K562 (cell line): ENCODE data around the gene ATP13A1. TPM values are rescaled to one million over a fixed set of nuclear protein-coding genes. Genes with fewer than 3 reads are reported as not detected.

Experiments used
- ATAC-seq: fragments of 200-7000 bp; cut with Tn5 transposase; 3 replicates; pipeline ENCODE4 v1.9.1; 2020; ENCODE audit warnings: moderate library complexity
- BruUV-seq: library from RNA; stranded (reverse); fragments of 400-500 nt; replicated peaks from 2 replicates; lab custom pipeline; 2021; lab: Mats Ljungman, UMichigan
- CTCF ChIA-PET: fragments of 300-600 bp; formaldehyde crosslinking; extraction: SDS; loops from one replicate; lab custom pipeline; 2021; ENCODE audit warnings: low intra/inter-chr PET ratio; lab: Yijun Ruan, JAX
- POLR2A ChIA-PET: fragments of 300-600, 350-650 bp; sonication (Branson Sonifier 250); formaldehyde crosslinking; extraction: SDS; loops from one replicate; lab custom pipeline; 2021; ENCODE audit warnings: antibody characterized with exemption, inconsistent platforms; lab: Yijun Ruan, JAX
- DNase-seq, 4 experiments: peaks; one replicate each; pipeline versions ENCODE4 v3.0.0 to v3.0.0-alpha.2; 2011 to 2018; ENCODE audit warnings: low spot score in 3 of 4, mixed read lengths in 3 of 4; ENCODE audit errors: extremely low read depth in 1 of 4
- FAIRE-seq: peaks from 2 replicates; lab custom pipeline; 2011; peaks lifted over from hg19 to GRCh38; lab: Jason Lieb, UNC
- H2AFZ ChIP-seq: 2 replicates; pipeline ENCODE4 v1.6.0; 2011; ENCODE audit warnings: low read depth, low read length, control low read depth, inconsistent platforms
- H3K27ac ChIP-seq: fragments of 200-600 bp; 3 replicates; pipeline ENCODE4 v1.8.0; 2011; ENCODE audit warnings: low read depth, mild to moderate bottlenecking, control low read depth, inconsistent platforms, low read length, moderate library complexity, mixed read lengths; ENCODE audit errors: extremely low read depth
- H3K27me3 ChIP-seq, 2 experiments: fragments of 300-600 bp in 1 of 2; 2 replicates in 1 of 2; 3 replicates in 1 of 2; pipeline versions ENCODE4 v1.6.0 to v1.8.0; 2011; ENCODE audit warnings: inconsistent platforms in 2 of 2, low read length in 2 of 2, mild to moderate bottlenecking in 1 of 2, mixed read lengths in 1 of 2, moderate library complexity in 1 of 2; ENCODE audit not compliant: control insufficient read depth in 2 of 2, insufficient read depth in 2 of 2
- H3K36me3 ChIP-seq: fragments of 300-600 bp; 3 replicates; pipeline ENCODE4 v1.8.0; 2011; ENCODE audit warnings: mild to moderate bottlenecking, low read length, inconsistent platforms; ENCODE audit not compliant: control insufficient read depth, insufficient read depth
- H3K4me1 ChIP-seq, 2 experiments: fragments of 200-600 bp in 1 of 2; replicated peaks in 1 of 2; 2 replicates in 1 of 2; 3 replicates in 1 of 2; pipeline versions ENCODE4 v1.5.1 to v1.8.0; 2011; ENCODE audit warnings: inconsistent platforms in 2 of 2, low read length in 2 of 2, mild to moderate bottlenecking in 1 of 2, mixed read lengths in 1 of 2, moderate library complexity in 1 of 2; ENCODE audit not compliant: control insufficient read depth in 2 of 2, insufficient read depth in 2 of 2
- H3K4me2 ChIP-seq: 2 replicates; pipeline ENCODE4 v1.6.1; 2011; ENCODE audit warnings: low read length, control low read depth, inconsistent platforms, mixed read lengths; ENCODE audit not compliant: insufficient read depth
- H3K4me3 ChIP-seq: fragments of 200-600 bp; sonication (generic), shearing (Covaris generic); 2 replicates; pipeline ENCODE4 v1.5.1; 2016; ENCODE audit warnings: control low read depth, inconsistent platforms
- H3K79me2 ChIP-seq: fragments of 200-600 bp; 3 replicates; pipeline ENCODE4 v1.8.0; 2011; ENCODE audit warnings: low read length, inconsistent platforms; ENCODE audit not compliant: control insufficient read depth, insufficient read depth
- H3K9ac ChIP-seq, 2 experiments: 2 replicates each; pipeline versions ENCODE4 v1.6.0 to v1.6.1; 2011; ENCODE audit warnings: low read depth in 2 of 2, low read length in 2 of 2, control low read depth in 1 of 2, inconsistent platforms in 1 of 2, mild to moderate bottlenecking in 1 of 2, mixed read lengths in 1 of 2; ENCODE audit not compliant: insufficient read depth in 1 of 2
- H3K9me1 ChIP-seq: one replicate; pipeline ENCODE4 v1.6.0; 2011; ENCODE audit warnings: inconsistent platforms, mild to moderate bottlenecking, low read length, moderate library complexity; ENCODE audit not compliant: control insufficient read depth, insufficient read depth
- H3K9me3 ChIP-seq: replicated peaks from 2 replicates; pipeline ENCODE4 v1.5.1; 2011; ENCODE audit warnings: low read depth, low read length, inconsistent platforms; ENCODE audit not compliant: control insufficient read depth, insufficient read depth
- H4K20me1 ChIP-seq: replicated peaks from 2 replicates; pipeline ENCODE4 v1.6.1; 2011; ENCODE audit warnings: low read length, inconsistent platforms, mixed read lengths; ENCODE audit not compliant: control insufficient read depth, insufficient read depth
- EHMT2 ChIP-seq: fragments of 450-650 bp; IDR thresholded peaks from 2 replicates; pipeline ENCODE4 v1.6.1; 2018; ENCODE audit warnings: antibody characterized with exemption
- MAFK ChIP-seq: IDR thresholded peaks from 2 replicates; pipeline ENCODE4 v1.6.1; 2011; ENCODE audit warnings: low read length, improper control_type of control experiment
- PTRF ChIP-seq: fragments of 450-650 bp; IDR thresholded peaks from 2 replicates; pipeline ENCODE4 v1.6.1; 2016; ENCODE audit warnings: mild to moderate bottlenecking, missing genetic modification characterization, missing compliant biosample characterization
- RNF2 ChIP-seq: sonication (generic); IDR thresholded peaks from 2 replicates; pipeline ENCODE4 v1.6.1; 2016
- SP2 ChIP-seq: IDR thresholded peaks from 2 replicates; pipeline ENCODE4 v1.6.1; 2011; ENCODE audit warnings: mild to moderate bottlenecking, low read depth, low read length, moderate library complexity; ENCODE audit not compliant: poor library complexity, severe bottlenecking; ENCODE audit errors: extremely low read depth
- ZBED1 ChIP-seq: IDR thresholded peaks from 2 replicates; pipeline ENCODE4 v1.6.1; 2014
- ZNF133 ChIP-seq: fragments of 250-450 bp; sonication (Bioruptor Pico); IDR thresholded peaks from 2 replicates; pipeline ENCODE4 v1.4.0; 2020; ENCODE audit warnings: mild to moderate bottlenecking
- ZNF23 ChIP-seq: fragments of 250-450 bp; sonication (Bioruptor Pico); IDR thresholded peaks from 2 replicates; pipeline ENCODE4 v1.4.0; 2020; ENCODE audit warnings: mild to moderate bottlenecking
- ZNF3 ChIP-seq: fragments of 250-450 bp; sonication (Bioruptor Pico); IDR thresholded peaks from 2 replicates; pipeline ENCODE4 v1.5.0; 2021; ENCODE audit warnings: mild to moderate bottlenecking, moderate library complexity
- ZNF431 ChIP-seq: sonication (generic); formaldehyde crosslinking; IDR thresholded peaks from 2 replicates; pipeline ENCODE4 v1.8.0; 2022; ENCODE audit warnings: mild to moderate bottlenecking, missing genetic modification reagents
- WGBS: fragments of 100-300 bp; shearing (Covaris generic); methylation state at CpG from one replicate; pipeline ENCODE4 v1.1.6; 2016; ENCODE audit warnings: low coverage, mixed read lengths; ENCODE audit not compliant: insufficient coverage; ENCODE audit errors: missing lambda C conversion rate; 5-methylcytosine and 5-hydroxymethylcytosine counted together
- in situ Hi-C: fragments of 300-500 bp; cut with MboI; formaldehyde crosslinking; loops from 4 replicates; pipeline ENCODE4 v1.15.0; 2018; ENCODE audit warnings: inconsistent platforms, mixed read lengths
- intact Hi-C: fragments of 100-400 bp; cut with micrococcal nuclease; formaldehyde crosslinking; loops from 2 replicates; pipeline ENCODE4 v1.14.2; 2022
- polyA plus RNA-seq, 8 experiments: library from polyadenylated mRNA; depleted of rRNA in 4 of 8; stranded (reverse) in 5 of 8; unstranded in 3 of 8; fragments of >200 nt; fragmentation: Nextera tagmentation in 2 of 8; fragmentation: Illumina TruSeq in 1 of 8; extraction: Ambion mirVana in 2 of 8; extraction: Trizol in 1 of 8; gene quantifications; 2 replicates each; pipeline versions ENCODE4 v1.2.1 to v1.2.3, GENCODE V29; 2011 to 2014; ENCODE audit warnings: inconsistent platforms in 1 of 8, missing spikeins in 1 of 8
- total RNA-seq, 7 experiments: library from RNA; depleted of rRNA in 6 of 7; stranded (reverse); fragments of >200 nt in 6 of 7; fragmentation: Illumina TruSeq in 2 of 7; extraction: Trizol in 2 of 7; gene quantifications; 2 replicates each; pipeline versions ENCODE4 v1.2.1 to v1.2.3, GENCODE V29; 2011 to 2021; ENCODE audit warnings: low replicate concordance in 1 of 7
- TF ChIP-seq, protein P1 (sequence below): fragments of 200-800 bp; sonication (Bioruptor generic); IDR thresholded peaks from 2 replicates; pipeline ENCODE4 v1.6.1; 2017; ENCODE audit warnings: missing genetic modification characterization, missing compliant biosample characterization
- TF ChIP-seq, protein P2 (sequence below): sonication (generic); formaldehyde crosslinking; IDR thresholded peaks from 2 replicates; pipeline ENCODE4 v1.8.0; 2022; ENCODE audit warnings: missing genetic modification reagents, mild to moderate bottlenecking, borderline replicate concordance
- TF ChIP-seq, protein P3 (sequence below), 2 experiments: fragments of 450-650 bp; IDR thresholded peaks; 2 replicates each; pipeline ENCODE4 v1.6.1; 2016

ATP13A1 gene
- total and polyA plus RNA-seq, 9 of the 15 experiments (the other 6 are each of a cell fraction or from before 2014, with no cell fraction given), result 0.90 to 83.8 (median 23.1) TPM

DNA sequence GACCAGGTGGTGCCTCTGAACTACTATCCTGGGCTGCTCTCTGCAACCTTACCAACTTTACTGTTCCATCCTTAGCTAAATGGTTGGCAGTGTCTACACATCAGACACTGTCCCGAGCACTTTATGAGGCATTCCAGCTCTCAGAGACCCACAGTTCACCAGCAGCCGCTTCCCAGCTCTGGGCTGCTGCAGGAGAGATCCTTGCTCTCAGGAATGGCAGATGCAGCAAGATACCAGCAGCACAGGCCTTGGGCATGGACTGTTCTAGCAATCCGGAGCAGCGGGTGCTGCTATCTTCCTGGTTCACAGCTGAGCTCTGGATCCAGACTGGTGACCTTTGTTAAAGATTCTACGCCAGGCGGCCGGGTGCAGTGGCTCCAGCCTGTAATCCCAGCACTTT is 32.1 kb downstream of the ATP13A1 start:
- DNase-seq (no peak), ATAC-seq (no peak), FAIRE-seq (no peak)
- Histone ChIP-seq H3K9ac (no peak overlapping the region), H3K4me2 (no peak overlapping the region), H3K4me3 (no peak overlapping the region), H2AFZ (no peak overlapping the region), H3K4me1 (peaks cover 0 to 20% of the 10 kb centered on the region in 2 experiments; a peak in 2 of 5 replicates), H3K27me3 (no peaks in the 10 kb centered on the region), H4K20me1 (no peaks in the 10 kb centered on the region), H3K79me2 (no peaks in the 10 kb centered on the region), H3K9me1 (no peaks in the 10 kb centered on the region), H3K9me3 (no peaks in the 10 kb centered on the region), H3K27ac (no peak overlapping the region), H3K36me3 (peaks cover 34% of the 10 kb centered on the region; the same call in 2 of the 3 replicates)
- TF ChIP-seq ZNF23 (no peak), ZNF133 (no peak), PTRF (no peak), ZBED1 (no peak), EHMT2 (no peak), ZNF3 (CRISPR knock-in tag) (no peak), SP2 (no peak), ZNF431 (CRISPR knock-in tag) (no peak), RNF2 (no peak), MAFK (no peak)
- TF ChIP-seq, protein P1, sequence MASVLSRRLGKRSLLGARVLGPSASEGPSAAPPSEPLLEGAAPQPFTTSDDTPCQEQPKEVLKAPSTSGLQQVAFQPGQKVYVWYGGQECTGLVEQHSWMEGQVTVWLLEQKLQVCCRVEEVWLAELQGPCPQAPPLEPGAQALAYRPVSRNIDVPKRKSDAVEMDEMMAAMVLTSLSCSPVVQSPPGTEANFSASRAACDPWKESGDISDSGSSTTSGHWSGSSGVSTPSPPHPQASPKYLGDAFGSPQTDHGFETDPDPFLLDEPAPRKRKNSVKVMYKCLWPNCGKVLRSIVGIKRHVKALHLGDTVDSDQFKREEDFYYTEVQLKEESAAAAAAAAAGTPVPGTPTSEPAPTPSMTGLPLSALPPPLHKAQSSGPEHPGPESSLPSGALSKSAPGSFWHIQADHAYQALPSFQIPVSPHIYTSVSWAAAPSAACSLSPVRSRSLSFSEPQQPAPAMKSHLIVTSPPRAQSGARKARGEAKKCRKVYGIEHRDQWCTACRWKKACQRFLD (CRISPR knock-in tag), result no peak
- TF ChIP-seq, protein P2, sequence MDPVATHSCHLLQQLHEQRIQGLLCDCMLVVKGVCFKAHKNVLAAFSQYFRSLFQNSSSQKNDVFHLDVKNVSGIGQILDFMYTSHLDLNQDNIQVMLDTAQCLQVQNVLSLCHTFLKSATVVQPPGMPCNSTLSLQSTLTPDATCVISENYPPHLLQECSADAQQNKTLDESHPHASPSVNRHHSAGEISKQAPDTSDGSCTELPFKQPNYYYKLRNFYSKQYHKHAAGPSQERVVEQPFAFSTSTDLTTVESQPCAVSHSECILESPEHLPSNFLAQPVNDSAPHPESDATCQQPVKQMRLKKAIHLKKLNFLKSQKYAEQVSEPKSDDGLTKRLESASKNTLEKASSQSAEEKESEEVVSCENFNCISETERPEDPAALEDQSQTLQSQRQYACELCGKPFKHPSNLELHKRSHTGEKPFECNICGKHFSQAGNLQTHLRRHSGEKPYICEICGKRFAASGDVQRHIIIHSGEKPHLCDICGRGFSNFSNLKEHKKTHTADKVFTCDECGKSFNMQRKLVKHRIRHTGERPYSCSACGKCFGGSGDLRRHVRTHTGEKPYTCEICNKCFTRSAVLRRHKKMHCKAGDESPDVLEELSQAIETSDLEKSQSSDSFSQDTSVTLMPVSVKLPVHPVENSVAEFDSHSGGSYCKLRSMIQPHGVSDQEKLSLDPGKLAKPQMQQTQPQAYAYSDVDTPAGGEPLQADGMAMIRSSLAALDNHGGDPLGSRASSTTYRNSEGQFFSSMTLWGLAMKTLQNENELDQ (CRISPR knock-in tag), result no peak
- TF ChIP-seq, protein P3, sequence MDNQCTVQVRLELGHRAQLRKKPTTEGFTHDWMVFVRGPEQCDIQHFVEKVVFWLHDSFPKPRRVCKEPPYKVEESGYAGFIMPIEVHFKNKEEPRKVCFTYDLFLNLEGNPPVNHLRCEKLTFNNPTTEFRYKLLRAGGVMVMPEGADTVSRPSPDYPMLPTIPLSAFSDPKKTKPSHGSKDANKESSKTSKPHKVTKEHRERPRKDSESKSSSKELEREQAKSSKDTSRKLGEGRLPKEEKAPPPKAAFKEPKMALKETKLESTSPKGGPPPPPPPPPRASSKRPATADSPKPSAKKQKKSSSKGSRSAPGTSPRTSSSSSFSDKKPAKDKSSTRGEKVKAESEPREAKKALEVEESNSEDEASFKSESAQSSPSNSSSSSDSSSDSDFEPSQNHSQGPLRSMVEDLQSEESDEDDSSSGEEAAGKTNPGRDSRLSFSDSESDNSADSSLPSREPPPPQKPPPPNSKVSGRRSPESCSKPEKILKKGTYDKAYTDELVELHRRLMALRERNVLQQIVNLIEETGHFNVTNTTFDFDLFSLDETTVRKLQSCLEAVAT (IDR thresholded peaks at IDR 0.05), result no peak
- 81% methylated on average over 7 of the region's 7 CpGs for WGBS
- BruUV-seq, result no TSS peak
- intact Hi-C loops, result no loop called here
- in situ Hi-C loops, result loop anchor here (25.0 kb wide), 1 partner anchor 94 kb away; the partner anchor contains the start of genes CILP2 and YJEFN3
- ChIA-PET CTCF (no interaction called here), POLR2A (interaction anchor here (1.2 kb wide), 1 partner anchor 8 kb away, joined by 4 read pairs; no protein-coding TSS in a partner anchor)
